NCI-H2107 treated with DMSO at 0.1 percent for 48 hours (cell line): ENCODE data around the gene MGAT5.
"Not testable (repeated sequence)": the region's sequence is repeated elsewhere in the genome, so short reads cannot be mapped to it uniquely, and the experiment has no call there.

Experiments
- DNase-seq: peaks from one replicate; lab custom pipeline; 2025; ENCODE audit not compliant: unreplicated experiment; lab: John Stamatoyannopoulos, UW

MGAT5 gene

DNA sequence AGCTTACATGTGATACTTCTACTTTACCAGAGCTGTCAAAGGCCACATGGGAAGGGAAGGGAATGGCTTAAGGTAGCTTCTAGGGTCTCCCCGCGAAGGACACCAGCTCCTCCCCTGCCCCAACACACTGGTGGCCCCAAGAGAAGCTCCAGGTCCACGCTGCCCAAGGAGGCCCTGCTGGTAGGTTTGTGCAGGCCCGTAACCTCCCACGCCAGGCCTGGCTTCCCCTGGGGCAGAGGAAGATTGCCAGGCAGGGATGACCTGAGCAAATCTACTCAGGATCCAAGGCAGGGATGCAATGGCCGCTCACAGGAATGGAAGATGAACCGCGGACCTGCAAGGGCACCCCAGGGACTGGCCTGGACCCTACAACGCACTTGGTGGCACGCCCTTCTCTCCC is 205.1 kb downstream of the MGAT5 start:
- no peak for DNase-seq

DNA sequence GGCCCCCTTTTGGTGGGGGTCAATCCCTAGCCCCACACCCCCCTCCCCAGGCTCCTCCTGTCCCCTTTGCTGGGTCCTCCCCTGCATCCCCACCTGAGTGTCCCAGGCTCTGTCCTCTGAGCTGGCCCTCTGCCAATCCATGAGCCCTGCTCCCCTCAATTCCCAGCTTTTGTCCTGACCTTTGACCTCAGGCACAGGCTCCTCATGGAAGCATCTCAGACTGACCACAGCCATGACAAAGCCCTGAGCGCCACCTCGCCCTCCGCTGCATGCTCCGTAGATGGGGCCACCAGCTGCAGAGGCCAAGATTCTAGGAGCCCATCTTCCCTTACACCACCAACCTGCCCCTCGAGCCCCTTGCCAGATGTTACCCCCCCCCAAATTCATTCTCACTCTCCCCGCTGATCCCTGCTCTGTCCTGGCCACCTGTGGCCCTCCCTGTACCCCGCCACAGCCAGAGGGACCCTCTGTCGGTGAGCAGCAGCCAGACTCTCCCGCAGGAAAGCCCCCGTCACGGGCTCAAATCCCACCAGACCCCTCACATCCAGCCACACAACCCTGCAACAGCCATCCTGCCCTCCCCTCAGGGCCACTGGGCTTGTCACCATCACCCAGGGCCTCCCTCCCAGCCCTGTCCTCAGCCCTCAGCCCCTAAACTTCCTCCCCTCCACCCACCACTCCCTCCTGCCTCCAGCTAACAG is 206.0 kb downstream of the MGAT5 start:
- no peak for DNase-seq

DNA sequence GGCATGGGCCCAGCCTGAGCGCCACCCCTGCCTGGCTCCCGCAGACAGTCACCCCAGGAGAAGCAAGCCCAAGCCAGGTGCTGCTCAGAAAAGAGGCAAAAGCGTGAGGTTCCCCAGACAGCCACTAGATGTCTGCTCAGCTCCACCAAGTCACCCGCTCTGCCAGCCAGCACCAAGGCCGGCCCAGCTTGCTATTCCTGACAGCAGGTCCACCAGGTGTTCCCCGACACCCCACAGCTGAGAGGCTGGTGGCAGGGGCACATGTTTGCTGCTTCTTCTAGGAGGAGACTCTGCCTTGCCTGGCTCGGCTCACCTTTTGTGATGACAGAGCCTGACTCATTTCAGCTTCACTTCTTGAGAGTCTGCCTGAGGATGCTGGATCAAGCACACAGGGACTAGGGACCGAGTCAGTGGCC is 206.7 kb downstream of the MGAT5 start:
- peak; percentile 74 for DNase-seq

DNA sequence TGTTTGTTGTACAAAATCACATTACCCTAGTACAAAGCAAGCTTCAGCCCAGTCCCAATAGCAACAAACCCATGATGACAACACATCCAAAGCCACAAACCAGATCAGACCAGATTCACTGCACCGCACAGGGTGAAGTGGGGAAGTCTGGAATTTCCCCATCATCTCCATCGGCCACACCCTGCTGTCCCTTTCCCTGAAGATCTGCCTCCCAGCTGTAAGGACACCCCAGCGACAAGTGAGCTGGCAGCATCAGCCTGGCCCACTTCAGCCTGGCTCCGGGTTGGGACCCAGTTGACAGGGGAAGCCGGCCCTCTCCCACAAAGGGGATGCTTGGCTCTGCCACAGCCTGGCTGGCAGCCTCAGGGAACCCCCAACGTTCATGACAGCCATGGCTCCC is 207.6 kb downstream of the MGAT5 start:
- DNase-seq: no peak

DNA sequence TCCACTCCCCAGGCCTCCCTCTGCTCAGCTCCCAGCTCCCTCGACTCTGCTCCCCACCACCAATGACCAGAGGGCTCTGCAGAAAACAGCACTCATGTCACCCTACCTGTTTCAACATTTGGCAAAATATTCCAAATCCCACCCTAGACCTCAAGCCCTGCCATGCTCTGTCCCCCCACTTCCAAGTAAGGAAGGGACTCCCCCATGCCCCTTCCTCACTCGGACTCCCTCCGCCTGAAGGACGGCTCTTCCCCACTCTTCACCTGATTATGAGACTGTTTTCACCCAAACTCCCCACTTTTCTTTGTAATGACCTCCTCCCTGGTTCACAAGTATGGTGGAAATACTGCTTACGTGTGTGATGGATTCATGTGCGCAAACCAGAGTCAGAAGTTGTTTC is 208.4 kb downstream of the MGAT5 start:
- DNase-seq: no peak

DNA sequence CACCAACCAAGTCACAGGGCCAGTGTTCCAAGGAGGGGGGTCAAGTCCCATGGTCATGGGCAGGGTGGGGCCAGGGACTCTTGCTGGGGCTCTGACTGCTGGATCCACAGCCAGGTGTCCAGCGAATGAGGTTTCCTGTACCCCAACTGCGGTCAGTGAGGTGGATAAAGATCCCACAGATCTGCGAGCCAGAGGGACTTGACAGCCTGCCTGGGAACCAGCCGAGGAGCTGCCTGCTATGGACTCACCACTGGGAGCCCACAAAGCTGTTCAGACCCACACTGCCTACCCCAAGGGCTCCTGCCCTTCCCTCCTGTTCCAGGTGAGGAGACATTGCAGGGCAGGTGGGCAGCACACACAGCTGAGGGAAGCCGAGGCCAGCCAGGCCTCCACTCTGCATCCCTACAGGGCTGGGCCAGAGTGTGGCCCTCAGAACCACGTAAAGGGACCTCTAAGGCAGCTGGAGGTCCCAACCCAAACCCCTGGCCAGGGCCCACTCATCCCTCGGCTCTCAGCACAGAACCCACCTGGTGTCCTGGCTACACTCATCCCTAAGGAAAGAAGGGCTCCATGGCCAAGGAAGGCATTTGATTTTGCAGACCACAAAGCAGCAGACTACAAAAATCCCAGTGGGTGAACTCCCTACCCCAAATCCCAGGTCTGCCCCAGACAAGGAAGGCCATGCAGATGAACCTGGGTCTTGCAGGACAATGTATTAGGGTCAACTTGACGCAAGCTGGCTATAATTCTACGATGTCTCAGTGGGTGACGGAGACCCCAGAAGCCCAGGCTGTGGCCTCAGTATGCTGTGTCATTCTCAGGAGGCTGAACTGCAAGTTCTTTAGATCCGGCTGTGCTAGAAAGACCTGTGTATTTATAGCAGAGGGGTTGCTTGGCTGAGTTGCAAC is 209.2 kb downstream of the MGAT5 start:
- no peak for DNase-seq

DNA sequence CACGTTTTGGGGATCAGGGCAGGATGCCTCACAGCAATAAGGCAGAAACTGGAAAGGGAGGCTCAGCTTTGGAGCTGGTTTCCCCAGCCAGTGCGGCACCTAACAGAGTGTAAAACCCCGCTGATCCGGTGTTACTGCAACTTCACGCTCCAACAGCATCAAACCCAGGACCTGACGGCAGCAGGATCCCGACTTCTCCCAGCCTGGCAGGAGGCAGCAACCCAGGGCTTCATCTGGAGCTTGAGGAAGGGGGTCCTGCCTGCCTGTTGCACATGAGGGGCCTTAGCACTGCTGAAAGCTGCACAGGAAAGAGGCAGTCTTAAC is 209.8 kb downstream of the MGAT5 start:
- DNase-seq: no peak

DNA sequence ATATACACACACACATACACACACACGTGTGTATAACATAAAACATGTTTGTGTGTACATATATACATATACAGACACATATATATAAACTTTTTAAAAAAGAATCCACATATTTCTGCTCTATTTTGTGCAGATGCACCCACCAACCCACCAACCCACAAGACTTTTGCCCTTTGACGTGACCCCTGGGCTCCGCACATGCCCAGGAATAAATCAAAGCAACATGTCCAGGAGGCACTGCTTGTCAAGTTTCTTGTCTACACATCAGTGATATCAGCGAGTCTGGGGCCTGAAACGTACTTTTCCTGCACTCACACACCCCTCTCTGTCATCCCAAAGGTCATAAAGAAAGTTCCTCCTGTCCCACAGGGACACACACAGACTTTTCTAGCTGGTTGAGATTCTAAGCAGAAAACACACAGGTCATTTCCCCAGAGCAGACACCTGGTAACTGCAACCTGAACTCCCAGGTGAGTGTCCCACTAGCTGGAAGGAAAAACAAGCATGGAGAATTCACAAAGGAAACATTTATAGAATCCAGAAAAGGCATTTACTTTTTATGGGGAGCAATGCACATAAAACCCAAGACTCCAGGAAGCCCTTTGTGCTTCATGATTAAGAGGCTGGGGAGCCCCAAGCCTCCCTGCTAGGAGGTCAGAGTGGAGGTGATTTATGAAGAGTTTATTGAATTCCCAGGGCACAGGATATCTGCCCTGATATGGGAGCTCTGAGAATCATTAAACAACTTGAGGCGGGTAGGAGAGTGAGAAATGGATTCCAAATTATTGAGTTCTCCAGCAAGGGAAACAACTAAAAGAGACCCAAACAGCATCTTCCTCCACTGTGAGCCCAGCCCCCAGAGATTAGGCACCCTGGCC is 211.6 kb downstream of the MGAT5 start:
- no peak for DNase-seq

DNA sequence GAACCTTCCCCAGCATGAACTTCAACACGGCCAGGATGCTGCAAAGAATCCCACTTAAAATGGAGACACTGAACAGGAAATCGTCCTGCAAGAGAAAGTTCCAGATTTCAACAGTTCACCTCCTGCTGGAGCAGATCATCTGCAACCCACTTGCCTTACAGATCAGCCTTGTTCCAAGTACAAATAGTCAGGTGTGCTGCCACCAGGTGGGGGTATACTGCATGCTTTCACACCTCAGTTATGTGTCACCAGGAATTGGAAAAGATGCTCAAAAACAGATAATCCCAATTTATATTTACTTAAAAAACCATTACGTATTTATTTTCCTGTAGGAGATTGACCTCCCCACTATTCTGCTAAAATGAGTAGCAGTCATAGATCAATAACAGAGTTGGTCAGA is 212.3 kb downstream of the MGAT5 start:
- peak; percentile 41 for DNase-seq

DNA sequence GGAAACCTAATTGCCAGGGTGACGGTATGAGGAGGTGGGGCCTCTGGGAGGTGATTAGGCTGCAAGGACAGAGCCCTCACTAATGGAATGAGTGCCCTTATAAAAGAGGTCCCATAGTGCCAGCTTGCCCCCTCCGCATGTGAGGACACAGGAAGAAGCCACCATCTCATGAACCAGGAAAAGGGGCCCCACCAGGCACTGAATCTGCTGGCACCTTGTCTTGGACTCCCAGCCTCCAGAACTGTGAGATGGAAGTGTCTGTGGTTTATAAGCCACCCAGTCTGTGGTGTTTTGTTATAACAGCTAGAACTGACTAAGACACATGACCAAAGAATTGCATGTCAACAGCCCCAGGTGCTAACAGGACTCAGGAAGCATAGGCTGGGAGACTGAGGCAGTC is 214.3 kb downstream of the MGAT5 start:
- DNase-seq: no peak

DNA sequence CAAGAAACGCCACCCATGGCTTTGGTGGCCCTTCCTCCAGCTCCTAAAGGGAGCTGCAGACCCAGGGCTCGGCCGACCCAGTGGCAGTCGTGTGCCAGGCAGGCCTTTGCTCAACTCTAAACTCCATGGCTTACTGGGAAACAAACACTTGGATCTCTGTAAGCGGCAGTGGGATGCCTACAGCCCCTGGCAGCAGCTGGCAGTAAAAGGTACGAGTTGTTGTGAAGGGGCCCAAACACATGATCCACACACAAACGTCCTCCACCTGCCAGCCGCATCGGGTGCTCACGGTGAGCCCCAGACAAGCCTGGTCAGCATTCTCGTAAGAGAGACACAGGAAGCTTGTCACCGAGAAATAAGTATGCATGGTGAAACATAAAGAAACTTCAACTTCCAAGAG is 214.9 kb downstream of the MGAT5 start:
- no peak for DNase-seq

DNA sequence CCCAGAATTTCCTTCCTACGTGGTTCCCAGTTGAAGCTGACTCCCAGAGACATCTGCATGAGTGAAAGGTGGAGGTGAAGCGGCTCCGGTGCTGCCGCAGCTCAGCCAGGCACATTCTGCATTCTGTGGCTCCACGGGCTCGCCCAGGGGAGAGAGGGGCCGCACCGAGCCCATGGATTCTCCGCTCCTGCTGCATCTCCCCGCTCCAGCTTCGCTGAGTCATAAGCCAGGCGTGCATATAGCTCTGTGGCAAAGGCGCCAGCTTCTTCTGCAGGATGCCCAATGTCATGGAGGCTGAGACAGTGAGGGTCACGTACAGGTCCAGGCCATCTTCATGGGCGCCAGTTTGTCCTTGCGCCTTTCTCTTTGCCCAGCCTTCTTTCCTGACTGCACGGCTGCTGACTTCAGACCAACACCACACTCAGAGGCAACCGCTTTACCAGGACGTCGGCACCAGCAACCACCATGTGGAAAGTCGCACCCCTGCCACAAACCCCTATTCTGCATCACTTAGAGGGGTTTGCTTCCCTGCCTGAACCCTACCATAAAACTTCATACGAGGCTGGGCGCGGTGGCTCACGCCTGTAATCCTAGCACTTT is 215.7 kb downstream of the MGAT5 start:
- DNase-seq: no peak

DNA sequence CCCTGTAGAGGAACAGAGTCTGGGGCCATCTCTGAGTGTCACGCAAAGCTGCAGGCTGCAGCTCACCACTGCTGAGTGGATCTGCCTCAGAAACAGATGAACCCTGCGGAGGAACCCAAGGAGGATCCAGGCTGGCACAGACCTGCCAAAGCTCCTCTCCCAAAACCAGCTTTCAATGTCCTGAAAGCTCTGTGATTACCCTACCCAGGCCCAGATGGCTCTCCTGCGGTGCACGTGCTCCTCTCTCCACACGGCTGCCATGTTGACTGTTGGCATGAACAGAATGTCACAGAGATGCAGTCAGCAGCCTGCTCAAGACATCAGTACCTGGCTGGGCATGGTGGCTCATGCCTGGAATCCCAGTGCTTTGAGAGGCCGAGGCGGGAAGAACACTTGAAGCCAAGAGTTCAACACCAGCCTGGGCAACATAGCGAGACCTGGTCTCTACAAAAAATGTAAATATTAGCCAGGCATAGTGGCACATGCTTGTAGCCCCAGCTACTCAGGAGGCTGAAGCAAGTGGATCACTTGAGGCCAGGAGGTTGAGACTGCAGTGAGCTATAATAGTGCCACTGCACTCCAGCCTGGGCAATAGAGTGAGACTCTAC is 216.8 kb downstream of the MGAT5 start:
- DNase-seq: no peak

DNA sequence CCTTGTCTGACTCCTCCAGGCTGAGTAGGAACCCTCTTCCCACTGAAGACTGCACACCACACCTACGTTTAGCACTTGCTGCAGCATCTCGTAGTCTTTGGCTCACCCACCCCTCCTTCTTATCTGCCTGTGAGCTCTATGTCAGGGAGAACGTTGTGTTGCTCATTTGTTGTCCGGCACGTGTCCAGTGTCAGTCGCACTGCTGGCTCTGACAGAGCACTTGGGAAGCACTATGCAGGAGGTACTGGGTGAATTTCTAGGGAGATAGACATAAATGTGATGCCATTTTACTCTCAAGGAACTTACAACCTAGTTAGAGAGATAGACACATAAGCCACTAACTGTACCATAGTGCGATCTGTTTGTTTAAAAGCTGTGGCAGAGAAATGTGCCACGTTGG is 223.1 kb downstream of the MGAT5 start:
- not testable (repeated sequence) for DNase-seq

DNA sequence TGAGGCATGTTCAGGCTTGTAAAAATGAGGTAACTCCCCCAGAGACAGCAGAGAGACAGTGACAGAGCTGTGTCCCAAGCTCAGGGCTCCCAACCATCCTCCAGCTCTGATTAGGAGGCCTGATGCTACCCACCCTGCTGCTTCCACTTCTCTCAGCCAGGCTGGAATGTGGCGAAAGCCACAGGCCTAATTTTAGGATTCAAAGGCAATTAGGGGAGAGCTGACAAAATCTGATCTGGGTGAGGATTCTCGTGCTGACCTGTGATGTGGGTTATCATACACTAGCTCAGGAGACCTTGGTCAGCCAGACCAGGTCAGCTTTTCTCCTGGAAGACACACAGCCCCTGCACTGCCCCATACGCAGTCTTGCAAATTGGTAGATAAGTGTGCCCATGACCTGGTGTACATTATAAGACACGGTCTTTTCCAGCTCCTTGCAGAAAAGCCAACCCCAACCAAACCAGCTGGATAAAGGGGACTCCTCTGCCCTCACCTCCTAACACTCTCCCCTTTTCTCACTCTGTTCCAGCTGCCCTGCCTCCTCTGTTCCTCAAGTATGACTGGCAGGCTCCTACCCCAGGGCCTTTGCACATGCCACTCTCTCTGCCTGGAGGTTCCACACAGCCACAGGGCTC is 225.9 kb downstream of the MGAT5 start:
- DNase-seq: no peak

DNA sequence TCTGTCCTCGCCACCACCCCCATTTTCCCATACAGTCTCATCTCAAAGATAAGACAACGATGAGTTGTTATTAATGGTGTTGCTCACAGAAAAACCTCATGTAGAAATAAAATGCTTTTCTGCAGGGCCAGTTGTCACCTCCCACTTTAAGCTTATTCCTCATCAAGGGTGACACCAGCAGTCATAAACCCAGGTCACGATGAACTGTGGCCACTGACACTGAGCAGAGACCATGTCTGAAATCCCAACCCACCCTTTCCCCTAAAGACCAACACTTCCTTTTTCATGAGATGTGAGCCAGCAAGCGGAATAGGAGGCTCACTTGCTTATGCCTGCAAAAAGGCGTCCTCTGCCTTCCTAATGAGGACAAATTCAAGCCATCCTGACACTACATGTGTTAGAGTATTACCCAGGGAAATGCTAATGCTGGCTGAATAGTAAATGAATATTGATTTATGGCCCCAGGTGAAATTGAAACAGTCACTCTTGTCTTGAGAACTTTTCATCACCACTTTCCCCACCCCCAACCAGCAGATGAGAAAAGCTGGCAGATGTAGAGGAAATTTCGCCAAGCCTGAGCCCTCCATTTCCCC is 228.4 kb downstream of the MGAT5 start:
- DNase-seq: no peak

DNA sequence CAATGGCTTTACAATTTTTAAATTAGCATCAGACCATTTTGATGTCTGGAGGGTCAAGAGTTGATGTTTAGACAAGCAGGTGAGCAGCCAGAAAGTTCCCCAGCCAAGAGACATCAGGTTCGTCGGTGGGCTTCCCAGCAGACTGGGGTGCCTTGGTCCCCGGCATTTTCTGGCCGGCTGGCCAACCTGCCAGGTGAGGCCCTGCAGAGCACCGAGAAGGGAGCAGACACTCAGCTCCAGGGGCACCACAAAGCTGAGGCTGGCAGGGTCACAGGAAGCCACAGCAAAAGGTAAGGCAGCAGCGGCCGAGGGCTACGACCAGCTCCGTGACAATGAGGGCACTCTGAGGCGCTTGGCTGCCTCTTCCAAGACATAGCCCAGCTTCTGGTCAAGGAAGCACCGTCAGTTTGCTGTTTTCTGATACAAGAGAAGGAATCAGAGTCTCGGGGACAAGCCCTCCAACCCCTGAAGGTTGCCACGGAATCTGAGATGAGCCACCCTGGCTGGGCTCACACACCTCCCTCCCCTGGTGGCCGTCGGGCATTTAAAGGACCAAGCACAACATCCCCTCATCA is 229.0 kb downstream of the MGAT5 start:
- DNase-seq: no peak

DNA sequence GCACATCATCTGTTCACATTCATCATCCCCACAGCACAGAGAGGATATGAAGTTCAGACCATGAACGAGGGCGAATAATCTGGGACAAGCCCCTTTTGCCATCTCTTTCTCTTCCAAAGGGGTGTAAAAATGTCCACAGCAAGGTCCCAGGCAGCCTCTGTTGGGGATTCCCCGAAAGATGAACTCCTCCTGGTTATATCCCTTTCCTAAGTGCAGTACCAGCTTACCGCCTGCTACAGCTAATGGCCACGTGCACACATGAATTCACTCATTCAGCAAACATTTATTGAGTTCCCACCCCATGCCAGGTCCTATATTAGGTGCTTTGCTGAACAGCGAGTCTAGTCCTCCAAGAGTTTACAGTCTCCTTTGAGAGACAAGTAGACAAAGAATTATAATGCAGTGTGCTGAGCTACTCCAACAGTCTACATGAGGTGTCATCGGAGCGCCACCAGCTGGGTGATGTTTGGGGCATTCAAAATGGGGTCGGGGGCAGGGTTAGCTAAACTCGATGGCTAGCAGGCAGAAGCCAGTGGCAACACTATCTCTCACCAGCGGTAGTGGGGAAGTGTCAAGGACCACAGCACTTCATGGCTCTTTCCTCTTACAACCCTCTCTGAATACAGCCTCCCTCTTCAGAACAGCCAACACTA is 236.0 kb downstream of the MGAT5 start:
- DNase-seq: no peak

DNA sequence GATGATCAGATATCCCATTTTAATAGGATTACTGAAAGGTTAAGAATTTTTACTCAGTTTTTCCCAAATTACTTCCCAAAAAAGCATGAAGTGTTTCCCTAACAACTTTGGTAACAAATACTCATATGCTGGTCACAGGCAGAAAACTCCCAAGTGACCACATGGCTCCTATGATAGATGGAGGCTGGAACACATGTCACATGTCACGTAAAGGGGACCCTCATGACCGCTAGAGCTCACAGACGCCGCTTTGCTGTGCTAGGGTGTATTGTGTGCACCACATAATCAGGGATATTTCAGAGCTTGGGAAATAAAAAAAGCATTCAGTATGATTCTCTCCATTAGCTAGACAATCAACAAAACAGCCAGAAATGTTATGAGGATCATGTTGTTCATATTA is 236.7 kb downstream of the MGAT5 start:
- DNase-seq: no peak
